Measurements from ENCODE around the gene TTYH2. TPM values are rescaled to one million over a fixed set of nuclear protein-coding genes. Genes with fewer than 3 reads are reported as not detected.

The TTYH2 gene
- total RNA-seq, 1 experiment from 2014 or later: 0.12 TPM

GRCh38 chr17:74165797-74166365 lies 47.5 kb upstream of the TTYH2 start:
- intact Hi-C loops (cut with micrococcal nuclease): no loop called here

GRCh38 chr17:74170924-74171323 lies 42.4 kb upstream of the TTYH2 start:
- no TSS peak for BruUV-seq (replicated peaks)
- H3K4me3 Mint-ChIP-seq (ENCODE audit: unreplicated experiment): no peak overlapping the region
- no peak for DNase-seq (ENCODE audit: unreplicated experiment)
- H3K27ac Mint-ChIP-seq (ENCODE audit: low read depth, unreplicated experiment): no peak overlapping the region
- H3K9me3 Mint-ChIP-seq (ENCODE audit: unreplicated experiment): no peaks in the 10 kb centered on the region
- no peaks in the 10 kb centered on the region for H3K36me3 Mint-ChIP-seq (ENCODE audit: insufficient read depth, unreplicated experiment)
- TF ChIP-seq CTCF (IDR thresholded peaks at IDR 0.05; ENCODE audit: unreplicated experiment): no peak
- POLR2A ChIA-PET: no interaction called here
- CTCF ChIA-PET: no interaction called here
- intact Hi-C loops (cut with micrococcal nuclease): loop anchor here (10.0 kb wide), 1 partner anchor 516 kb away; no protein-coding TSS in a partner anchor
- no peaks in the 10 kb centered on the region for H3K4me1 Mint-ChIP-seq (ENCODE audit: insufficient read depth, unreplicated experiment)
- peaks cover 92% of the 10 kb centered on the region for H3K27me3 Mint-ChIP-seq (ENCODE audit: insufficient read depth, unreplicated experiment)

More at GRCh38 chr17:74165797-74166365, 47.5 kb upstream of the TTYH2 start:
- H3K27ac Mint-ChIP-seq (ENCODE audit: low read depth, unreplicated experiment): no peak overlapping the region
- H3K9me3 Mint-ChIP-seq (ENCODE audit: unreplicated experiment): no peaks in the 10 kb centered on the region
- no peaks in the 10 kb centered on the region for H3K4me1 Mint-ChIP-seq (ENCODE audit: insufficient read depth, unreplicated experiment)
- H3K4me3 Mint-ChIP-seq (ENCODE audit: unreplicated experiment): no peak overlapping the region
- TF ChIP-seq CTCF (IDR thresholded peaks at IDR 0.05; ENCODE audit: unreplicated experiment): no peak
- ChIA-PET POLR2A (no interaction called here), CTCF (interaction anchor here (0.6 to 1.0 kb wide), 2 partner anchors 167 to 822 kb away, joined by 3 read pairs; no protein-coding TSS in a partner anchor)
- no peak for DNase-seq (ENCODE audit: unreplicated experiment)
- peaks cover 57% of the 10 kb centered on the region for H3K27me3 Mint-ChIP-seq (ENCODE audit: insufficient read depth, unreplicated experiment)
- no peaks in the 10 kb centered on the region for H3K36me3 Mint-ChIP-seq (ENCODE audit: insufficient read depth, unreplicated experiment)
- BruUV-seq (replicated peaks): no TSS peak

- Mint-ChIP-seq H3K4me3 (ENCODE audit: unreplicated experiment) (no peak overlapping the region), H3K4me1 (ENCODE audit: insufficient read depth, unreplicated experiment) (peaks cover 6% of the 10 kb centered on the region), H3K27ac (ENCODE audit: low read depth, unreplicated experiment) (no peak overlapping the region), H3K36me3 (ENCODE audit: insufficient read depth, unreplicated experiment) (no peaks in the 10 kb centered on the region), H3K9me3 (ENCODE audit: unreplicated experiment) (no peaks in the 10 kb centered on the region), H3K27me3 (ENCODE audit: insufficient read depth, unreplicated experiment) (peaks cover 84% of the 10 kb centered on the region)
- BruUV-seq (replicated peaks): no TSS peak
- ChIA-PET POLR2A (no interaction called here), CTCF (interaction anchor here (0.7 kb wide), 1 partner anchor 16 kb away, joined by 3 read pairs; no protein-coding TSS in a partner anchor)
- intact Hi-C loops (cut with micrococcal nuclease): loop anchor here (10.0 kb wide), 1 partner anchor 518 kb away; no protein-coding TSS in a partner anchor
- DNase-seq (ENCODE audit: unreplicated experiment): no peak
- no peak for TF ChIP-seq CTCF (IDR thresholded peaks at IDR 0.05; ENCODE audit: unreplicated experiment)
Measured at GRCh38 chr17:74172700-74173099, 40.7 kb upstream of the TTYH2 start.

- Mint-ChIP-seq H3K4me3 (ENCODE audit: unreplicated experiment) (no peak overlapping the region), H3K27ac (ENCODE audit: low read depth, unreplicated experiment) (no peak overlapping the region), H3K27me3 (ENCODE audit: insufficient read depth, unreplicated experiment) (peaks cover 64% of the 10 kb centered on the region), H3K4me1 (ENCODE audit: insufficient read depth, unreplicated experiment) (peaks cover 6% of the 10 kb centered on the region), H3K36me3 (ENCODE audit: insufficient read depth, unreplicated experiment) (no peaks in the 10 kb centered on the region), H3K9me3 (ENCODE audit: unreplicated experiment) (no peaks in the 10 kb centered on the region)
- POLR2A ChIA-PET: interaction anchor here (0.9 kb wide), 1 partner anchor 27 kb away, joined by 3 read pairs; the partner anchor contains the start of gene RPL38
- BruUV-seq (replicated peaks): no TSS peak
- CTCF ChIA-PET: interaction anchor here (0.7 to 3.2 kb wide), 18 partner anchors 11 to 813 kb away, joined by 3 to 57 read pairs (median 4); no protein-coding TSS in a partner anchor
- peak; percentile 67 for DNase-seq (ENCODE audit: unreplicated experiment)
- peak; percentile 89 for TF ChIP-seq CTCF (IDR thresholded peaks at IDR 0.05; ENCODE audit: unreplicated experiment)
- intact Hi-C loops (cut with micrococcal nuclease): loop anchor here (1.0 to 10.0 kb wide), 3 partner anchors 86 to 581 kb away; no protein-coding TSS in a partner anchor
Measured at GRCh38 chr17:74176546-74177001, 36.8 kb upstream of the TTYH2 start.
